GM10847 (cell line): ENCODE results near the gene IQCB1.

ENCODE experiments used
- POLR2A ChIP-seq: IDR thresholded peaks from 2 replicates; pipeline ENCODE4 v1.6.1; 2011; ENCODE audit not compliant: insufficient read length; ENCODE audit errors: extremely low read depth

IQCB1 gene

DNA sequence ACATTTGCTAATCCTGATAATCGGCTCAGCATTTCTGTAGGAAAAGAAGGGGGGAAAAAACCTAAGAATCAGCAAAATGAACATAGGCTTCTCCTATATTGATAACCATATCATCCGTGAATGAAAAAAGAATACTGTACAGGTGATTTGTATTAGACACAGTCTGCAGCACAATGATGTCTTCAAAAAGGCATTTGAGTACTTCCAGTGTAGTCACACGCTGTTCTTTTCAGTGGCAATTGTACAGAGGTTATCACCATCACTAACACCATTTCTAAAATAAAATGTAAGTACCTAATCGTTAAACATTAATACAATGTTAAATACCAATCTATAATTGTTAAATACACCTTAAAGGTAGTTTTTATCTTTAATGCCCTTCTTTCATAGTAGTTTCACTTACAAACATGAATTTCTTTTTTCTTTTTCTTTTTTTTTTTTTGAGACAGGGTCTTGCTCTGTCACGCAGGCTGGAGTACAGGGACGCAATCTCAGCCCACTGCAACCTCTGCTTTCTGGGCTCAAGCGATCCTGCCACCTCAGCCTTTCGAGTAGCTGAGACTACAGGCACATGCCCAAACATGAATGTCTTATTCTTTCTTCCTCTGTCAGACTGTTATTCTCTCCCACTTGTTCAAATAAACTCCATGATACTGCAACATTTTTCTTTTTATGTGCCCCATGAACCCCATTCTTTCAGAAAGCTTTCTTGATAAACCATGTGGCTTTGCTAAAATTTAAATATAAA lies 103.7 kb downstream of the IQCB1 start:
- TF ChIP-seq POLR2A, result no peak

GRCh38 chr3:121724130-121724529 lies 110.7 kb downstream of the IQCB1 start:
- TF ChIP-seq POLR2A, result no peak

- TF ChIP-seq POLR2A, result no peak
These were observed 111.4 kb downstream of the IQCB1 start for GRCh38 chr3:121723485-121723884.

DNA sequence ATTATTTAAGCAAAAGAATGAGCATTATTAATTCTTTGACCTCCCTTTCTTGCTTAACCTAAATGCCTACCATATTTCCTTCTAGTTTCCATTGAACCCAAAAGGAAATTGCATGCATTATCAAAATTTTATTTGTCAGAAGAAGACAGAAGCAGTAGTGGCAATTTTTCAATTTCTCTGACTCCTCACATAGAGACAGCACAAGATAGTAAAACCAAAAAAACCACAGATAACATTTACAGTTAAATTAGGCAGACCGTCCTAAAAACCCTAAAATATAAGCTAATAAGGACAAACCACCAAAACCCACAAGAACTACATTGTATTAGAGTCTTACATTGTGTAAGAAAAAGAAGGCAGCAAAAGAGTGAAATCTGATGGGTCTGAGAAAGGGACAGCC lies 112.4 kb downstream of the IQCB1 start:
- no peak for TF ChIP-seq POLR2A

GRCh38 chr3:121720163-121720562 lies 114.7 kb downstream of the IQCB1 start:
- no peak for TF ChIP-seq POLR2A
